K562 (cell line): ENCODE measurements around the gene DOCK4.

Source experiments
- GABPA ChIP-seq: fragments of 200-800 bp; sonication (Bioruptor generic); conservative IDR thresholded peaks from 2 replicates; pipeline ENCODE4 v1.6.1; 2016; ENCODE audit warnings: low read depth, missing genetic modification characterization, missing compliant biosample characterization
- MXI1 ChIP-seq: IDR thresholded peaks from 2 replicates; pipeline ENCODE4 v1.6.1; 2011; ENCODE audit warnings: low read depth, mild to moderate bottlenecking, improper control_type of control experiment, low read length

GRCh38 chr7:112001091-112001826, 204.9 kb downstream of the DOCK4 start:
- TF ChIP-seq GABPA (tag) (no peak), MXI1 (no peak)
